PC-3 (cell line): Measurements from ENCODE around the gene CAMTA1.

Experiments
- EZH2 ChIP-seq: fragments of 300-600 bp; sonication (generic); IDR thresholded peaks from one replicate; pipeline ENCODE4 v1.6.1; 2017; ENCODE audit warnings: antibody characterized with exemption, mild to moderate bottlenecking, low read length; ENCODE audit not compliant: unreplicated experiment
- TF ChIP-seq, protein P1 (sequence below): fragments of 300-600 bp; sonication (generic); conservative IDR thresholded peaks from 2 replicates; pipeline ENCODE4 v1.5.1; 2017; ENCODE audit warnings: antibody characterized with exemption, low read depth, mild to moderate bottlenecking, low read length

DNA sequence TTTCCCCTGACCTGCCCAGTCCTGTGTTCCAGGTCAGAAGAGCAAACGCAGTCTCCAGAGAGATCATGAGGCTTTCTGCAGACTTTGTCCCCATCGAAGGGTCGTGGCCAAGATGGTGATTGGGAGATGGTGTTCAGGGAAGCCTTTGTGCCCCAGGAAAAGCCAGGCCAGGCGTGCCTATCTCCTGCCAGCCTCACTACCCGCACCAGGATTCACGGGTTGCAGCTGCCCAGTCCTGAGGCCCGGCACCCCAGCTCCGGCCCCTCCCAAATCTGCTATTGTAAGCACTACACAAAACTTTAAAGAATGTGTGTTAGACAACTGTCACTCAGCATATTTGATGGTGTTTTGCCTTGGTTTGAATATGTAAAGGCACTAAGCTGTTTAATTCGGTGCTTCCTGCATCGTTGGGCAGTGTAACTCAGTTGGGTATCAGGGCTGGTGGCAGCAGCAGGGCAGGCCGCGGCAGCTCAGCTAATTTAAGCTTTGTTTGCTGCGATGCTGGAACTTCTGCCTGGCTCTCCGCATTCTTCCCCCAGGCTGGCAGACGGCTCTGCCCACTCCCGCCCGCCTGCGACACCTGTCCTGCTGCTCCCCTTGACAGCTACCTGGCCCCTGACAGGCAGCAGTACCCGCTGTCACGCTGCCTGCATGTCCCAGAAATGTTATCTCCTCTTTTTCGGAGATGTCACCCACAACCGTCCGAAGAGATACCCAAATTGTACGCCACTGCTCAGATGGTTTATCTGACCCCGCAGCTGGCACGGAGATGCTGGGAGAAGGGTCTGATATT lies 776.9 kb downstream of the CAMTA1 start:
- TF ChIP-seq, protein P1, sequence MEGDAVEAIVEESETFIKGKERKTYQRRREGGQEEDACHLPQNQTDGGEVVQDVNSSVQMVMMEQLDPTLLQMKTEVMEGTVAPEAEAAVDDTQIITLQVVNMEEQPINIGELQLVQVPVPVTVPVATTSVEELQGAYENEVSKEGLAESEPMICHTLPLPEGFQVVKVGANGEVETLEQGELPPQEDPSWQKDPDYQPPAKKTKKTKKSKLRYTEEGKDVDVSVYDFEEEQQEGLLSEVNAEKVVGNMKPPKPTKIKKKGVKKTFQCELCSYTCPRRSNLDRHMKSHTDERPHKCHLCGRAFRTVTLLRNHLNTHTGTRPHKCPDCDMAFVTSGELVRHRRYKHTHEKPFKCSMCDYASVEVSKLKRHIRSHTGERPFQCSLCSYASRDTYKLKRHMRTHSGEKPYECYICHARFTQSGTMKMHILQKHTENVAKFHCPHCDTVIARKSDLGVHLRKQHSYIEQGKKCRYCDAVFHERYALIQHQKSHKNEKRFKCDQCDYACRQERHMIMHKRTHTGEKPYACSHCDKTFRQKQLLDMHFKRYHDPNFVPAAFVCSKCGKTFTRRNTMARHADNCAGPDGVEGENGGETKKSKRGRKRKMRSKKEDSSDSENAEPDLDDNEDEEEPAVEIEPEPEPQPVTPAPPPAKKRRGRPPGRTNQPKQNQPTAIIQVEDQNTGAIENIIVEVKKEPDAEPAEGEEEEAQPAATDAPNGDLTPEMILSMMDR = no peak
- TF ChIP-seq EZH2 = no peak
